GM19351 (cell line): ENCODE measurements around the gene PHLDA3.
A peak's percentile ranks its signal among the peaks of the same experiment; 100 is the strongest.
"Not testable (repeated sequence)": the region's sequence is repeated elsewhere in the genome, so short reads cannot be mapped to it uniquely, and the experiment has no call there.

Source experiments
- ATAC-seq: cut with Tn5 transposase; IDR thresholded peaks from one replicate; pipeline ENCODE4 v1.9.1; 2021; ENCODE audit warnings: mild to moderate bottlenecking, moderate library complexity; ENCODE audit not compliant: unreplicated experiment

The PHLDA3 gene

GRCh38 chr1:201488830-201489589 lies 20.0 kb upstream of the PHLDA3 start:
- no peak for ATAC-seq

GRCh38 chr1:201487742-201488141 lies 18.8 kb upstream of the PHLDA3 start:
- ATAC-seq = no peak

GRCh38 chr1:201486187-201486586 lies 17.2 kb upstream of the PHLDA3 start:
- ATAC-seq = no peak

- no peak for ATAC-seq
Observed at GRCh38 chr1:201485184-201485774, 16.3 kb upstream of the PHLDA3 start.

- no peak for ATAC-seq
Observed at GRCh38 chr1:201483373-201483949, 14.5 kb upstream of the PHLDA3 start.

GRCh38 chr1:201482755-201483154 lies 13.8 kb upstream of the PHLDA3 start:
- peak; percentile 46 for ATAC-seq

- peak; percentile 83 for ATAC-seq
Observed at GRCh38 chr1:201481761-201482493, 12.9 kb upstream of the PHLDA3 start.

GRCh38 chr1:201481004-201481380 lies 12.0 kb upstream of the PHLDA3 start:
- ATAC-seq = no peak

- peak; percentile 39 for ATAC-seq
Observed at GRCh38 chr1:201480231-201481003, 11.4 kb upstream of the PHLDA3 start.

- no peak for ATAC-seq
Observed at GRCh38 chr1:201479201-201479730, 10.3 kb upstream of the PHLDA3 start.

- not testable (repeated sequence) for ATAC-seq
Observed at GRCh38 chr1:201478666-201479065, 9.7 kb upstream of the PHLDA3 start.

GRCh38 chr1:201476670-201477344 lies 7.8 kb upstream of the PHLDA3 start:
- no peak for ATAC-seq

- ATAC-seq = no peak
Observed at GRCh38 chr1:201475915-201476669, 7.1 kb upstream of the PHLDA3 start.

GRCh38 chr1:201475130-201475529 lies 6.1 kb upstream of the PHLDA3 start:
- ATAC-seq = no peak

- ATAC-seq = no peak
Observed at GRCh38 chr1:201473296-201473695, 4.3 kb upstream of the PHLDA3 start.

GRCh38 chr1:201472321-201472720 lies 3.3 kb upstream of the PHLDA3 start:
- not testable (repeated sequence) for ATAC-seq

- ATAC-seq = no peak
Observed at GRCh38 chr1:201471772-201472171, 2.8 kb upstream of the PHLDA3 start.

- no peak for ATAC-seq
Observed at GRCh38 chr1:201470581-201470980, 1.6 kb upstream of the PHLDA3 start.

GRCh38 chr1:201469645-201470074 lies 672 bp upstream of the PHLDA3 start:
- no peak for ATAC-seq
